Urothelium cell line (cell line): ENCODE results near the gene KRT26.

ENCODE experiments used
- DNase-seq: peaks from one replicate; pipeline ENCODE4 v3.0.0; 2011; ENCODE audit warnings: low spot score, mixed read lengths
- FAIRE-seq: peaks from 2 replicates; lab custom pipeline; 2011; peaks lifted over from hg19 to GRCh38; lab: Jason Lieb, UNC

The KRT26 gene

DNA sequence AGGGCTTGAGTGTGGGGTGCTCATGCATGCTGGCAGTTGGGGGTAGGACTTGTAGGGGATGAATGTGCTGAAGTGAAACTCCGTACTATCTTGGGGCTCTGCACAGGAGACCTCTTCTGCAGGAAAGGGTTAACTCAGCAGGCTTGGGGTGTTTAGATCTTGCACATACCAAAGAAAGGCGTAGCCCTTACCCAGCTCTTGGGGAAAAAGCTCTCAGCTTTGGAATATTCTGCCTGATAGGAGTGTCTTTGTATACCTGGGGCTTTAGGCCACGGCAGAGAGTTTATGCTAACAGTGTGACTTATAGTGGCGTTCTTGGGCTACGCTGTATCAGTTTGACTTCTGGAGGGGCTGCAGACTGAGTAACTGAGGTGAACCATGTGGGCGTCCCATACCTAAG, 38.0 kb downstream of the KRT26 start:
- FAIRE-seq = no peak
- no peak for DNase-seq

DNA sequence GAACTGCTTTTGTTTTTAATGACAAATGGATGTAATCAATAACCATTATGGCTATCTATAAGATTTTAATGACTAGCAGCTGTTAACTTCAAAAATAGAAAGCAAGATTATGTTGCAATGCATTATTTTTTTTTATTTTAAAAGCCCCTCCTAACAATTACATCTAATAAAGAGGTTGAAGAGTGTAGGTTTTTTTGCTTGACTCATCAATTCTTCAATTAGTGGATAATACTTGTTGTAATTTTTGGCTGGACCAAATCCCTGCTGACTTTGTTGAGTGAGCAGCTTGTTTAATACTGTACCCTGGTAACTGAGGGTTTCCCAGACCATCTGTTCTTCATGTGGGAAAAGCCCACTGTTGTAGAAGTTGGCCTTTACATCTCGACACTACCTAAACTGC, 41.0 kb downstream of the KRT26 start:
- no peak for DNase-seq
- no peak for FAIRE-seq

DNA sequence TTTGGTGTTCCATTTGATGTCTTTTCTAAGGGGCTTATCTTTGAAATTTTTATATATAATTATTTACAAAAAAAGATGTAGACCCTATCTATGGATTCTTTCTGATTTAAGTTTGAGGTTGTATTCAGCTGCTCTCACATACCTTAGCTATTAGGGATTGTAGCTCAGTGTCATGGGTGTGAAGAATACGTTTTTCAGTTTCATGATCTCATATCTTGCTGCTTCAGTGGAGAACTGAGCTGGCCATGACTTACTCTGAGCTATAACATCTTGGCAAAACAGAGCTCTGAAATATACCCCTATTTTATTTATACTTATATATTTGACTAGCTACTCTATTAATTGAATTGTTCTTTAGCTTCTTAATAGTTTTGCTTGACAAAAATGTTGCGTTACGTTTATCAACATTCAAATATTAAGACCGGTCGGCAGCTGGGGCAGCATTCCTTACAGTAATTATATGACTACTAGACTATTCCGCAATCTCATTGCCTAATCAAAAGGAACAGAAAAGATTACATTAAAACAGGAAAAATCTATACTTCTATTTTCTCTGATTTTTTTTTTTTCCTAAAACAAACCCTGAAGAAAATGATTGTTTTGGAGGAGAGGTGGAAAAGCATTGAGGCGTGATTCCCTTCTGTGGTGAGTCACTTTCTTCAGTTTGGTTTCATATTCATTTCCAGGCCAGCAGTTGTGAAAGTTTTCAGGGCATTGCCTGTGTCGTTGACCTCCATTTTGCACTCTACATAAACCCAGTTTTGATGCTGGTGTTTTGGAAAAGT, 44.4 kb downstream of the KRT26 start:
- FAIRE-seq (no peak), DNase-seq (no peak)

DNA sequence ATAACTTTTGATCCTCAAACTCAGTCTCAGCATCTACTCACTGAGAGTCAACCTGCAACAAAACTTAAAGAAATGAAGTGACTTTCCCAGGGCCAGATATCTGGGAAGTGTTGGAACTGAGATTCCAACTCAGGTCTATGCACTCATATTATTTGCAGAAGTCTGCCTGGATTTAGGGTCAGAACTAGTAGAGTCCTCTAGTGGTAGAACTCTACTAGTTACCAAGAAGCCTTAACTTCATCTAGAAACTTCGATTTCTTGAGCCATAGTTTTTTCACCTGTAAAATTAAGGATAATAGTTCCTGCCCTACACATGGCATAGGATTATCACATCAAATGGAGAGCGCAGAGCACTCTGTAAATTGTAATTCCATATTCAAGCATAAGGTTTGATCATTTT, 45.1 kb downstream of the KRT26 start:
- FAIRE-seq = no peak

DNA sequence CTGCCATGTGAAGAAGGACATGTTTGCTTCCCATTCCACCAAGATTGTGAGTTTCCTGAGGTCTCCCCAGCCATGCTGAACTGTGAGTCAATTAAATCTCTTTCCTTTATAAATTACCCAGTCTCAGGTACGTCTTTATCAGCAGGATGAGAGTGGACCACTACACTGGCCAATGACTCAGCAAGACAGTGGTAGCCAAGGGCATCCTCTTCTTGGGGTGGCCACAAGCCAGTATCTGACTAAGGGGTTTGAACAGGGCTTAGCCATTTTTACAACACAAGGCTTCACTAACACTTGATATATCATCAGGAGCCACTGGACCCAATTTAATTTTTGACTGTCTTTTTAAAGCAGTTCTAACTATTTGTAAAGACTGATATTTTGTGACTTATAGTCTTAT, 47.3 kb downstream of the KRT26 start:
- no peak for DNase-seq
- FAIRE-seq = no peak

More for the DNA sequence above, 45.1 kb downstream of the KRT26 start:
- no peak for DNase-seq

DNA sequence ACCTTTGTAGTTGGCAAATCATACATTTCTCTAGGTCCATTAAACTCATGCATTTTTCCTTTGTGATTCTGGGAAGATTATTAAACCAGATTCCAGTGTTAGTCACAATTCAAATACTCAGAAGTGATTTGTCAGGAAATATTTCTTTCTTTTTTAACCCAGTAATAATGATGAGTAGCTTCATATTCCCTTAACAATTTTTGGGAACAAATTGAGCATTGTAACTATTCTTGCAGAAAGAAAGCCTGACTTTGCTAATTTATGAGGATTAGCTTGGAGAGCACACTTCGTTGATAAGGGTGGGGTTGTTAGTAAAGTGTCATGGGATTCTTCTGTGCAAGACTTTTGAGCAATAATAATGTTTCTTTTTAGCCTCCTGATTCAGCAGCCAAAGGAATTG, 49.8 kb downstream of the KRT26 start:
- DNase-seq (no peak), FAIRE-seq (no peak)

DNA sequence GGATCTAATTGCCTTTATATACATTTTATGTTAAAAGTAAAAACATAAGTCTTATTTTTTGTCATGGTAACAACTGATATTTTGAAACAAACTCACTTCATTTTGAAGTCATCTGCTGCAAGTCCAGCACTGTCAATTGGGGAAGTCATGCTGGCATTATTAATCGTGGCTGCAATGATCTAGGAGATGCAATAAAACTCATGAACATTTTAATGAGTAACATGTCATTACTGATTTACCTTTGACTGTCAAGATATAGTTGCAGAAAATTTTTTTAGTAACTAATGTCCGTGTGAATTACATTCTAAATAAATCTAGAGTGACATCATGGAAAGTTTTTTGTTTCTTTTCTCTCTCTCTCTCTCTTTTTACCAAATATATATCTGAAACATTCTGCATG, 51.1 kb downstream of the KRT26 start:
- DNase-seq (no peak), FAIRE-seq (no peak)

DNA sequence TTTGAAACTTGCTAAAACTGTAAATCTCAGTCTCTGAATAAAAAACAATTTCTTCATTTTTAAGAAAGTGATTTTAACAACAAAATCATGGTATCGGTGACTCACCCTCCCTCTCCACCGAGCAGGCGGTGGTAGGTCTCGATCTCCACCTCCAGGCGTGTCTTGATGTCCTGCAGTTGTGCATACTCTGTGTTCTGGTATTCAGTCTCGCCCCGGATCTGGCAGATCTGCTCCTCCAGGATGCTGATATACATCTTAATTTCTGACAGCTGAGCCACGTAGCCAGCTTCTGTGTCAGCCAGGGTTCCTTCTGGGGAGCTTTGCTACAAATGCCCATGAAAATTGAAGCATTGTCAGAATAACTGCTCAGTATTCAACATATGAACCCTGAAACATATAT, 53.1 kb downstream of the KRT26 start:
- no peak for FAIRE-seq

DNA sequence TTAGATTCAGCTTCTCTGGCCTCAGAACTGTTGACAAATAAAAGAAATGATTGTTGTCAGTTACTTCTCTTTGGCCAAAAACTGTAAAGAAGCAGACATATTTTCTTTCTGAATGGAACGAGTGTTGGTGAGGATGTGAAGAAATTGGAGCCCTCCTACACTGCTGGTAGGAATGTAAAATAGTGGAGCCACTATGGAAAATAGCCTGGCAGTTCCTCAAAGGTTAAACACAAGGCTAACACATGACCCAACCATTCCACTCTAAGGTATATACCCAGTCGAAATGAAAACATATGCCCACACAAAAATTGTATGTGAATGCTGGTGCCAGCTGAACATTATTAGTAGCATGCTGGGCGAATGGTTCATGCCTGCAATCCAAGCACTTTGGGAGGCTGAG, 54.2 kb downstream of the KRT26 start:
- no peak for DNase-seq
- no peak for FAIRE-seq

More for the DNA sequence above, 53.1 kb downstream of the KRT26 start:
- DNase-seq = no peak
